ENCODE results near the gene HOTAIR.

The HOTAIR gene

DNA sequence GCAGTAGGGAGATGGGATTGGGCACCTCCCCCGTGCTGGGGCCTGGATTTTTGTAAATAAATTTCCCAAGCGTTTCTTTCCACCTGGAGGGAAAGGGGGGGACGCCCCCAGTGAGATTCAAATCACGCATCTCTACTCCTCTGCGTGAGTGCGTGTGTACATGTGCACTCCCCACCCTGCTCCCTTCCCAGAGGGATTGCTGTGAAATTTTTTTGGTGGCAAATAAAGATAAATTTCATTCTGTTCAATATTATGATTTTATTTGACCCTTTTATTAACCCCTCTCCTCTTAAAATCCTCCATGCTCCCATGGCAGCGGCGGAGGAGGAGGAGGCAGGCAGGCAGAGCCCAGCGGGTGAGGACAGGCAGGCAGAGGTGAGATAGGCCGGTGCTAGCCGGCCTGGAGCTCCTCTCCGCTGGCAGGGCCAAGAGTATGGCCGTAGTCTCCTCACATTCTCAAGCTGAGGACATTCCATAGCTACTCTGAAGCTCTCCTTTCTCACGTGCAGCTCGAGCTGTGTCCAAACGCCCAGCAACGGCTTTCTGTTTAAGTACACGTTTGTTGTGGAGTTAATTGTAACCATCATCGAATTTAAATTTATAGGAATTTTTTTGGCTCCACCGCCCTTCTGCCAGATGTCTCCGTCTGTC, 1.5 kb upstream of the HOTAIR start:
- H3K27ac Mint-ChIP-seq: peak overlapping the region in 2 of 3 experiments; percentile 67 to 100
- peak overlapping the region; percentile 39 to 86 (median 55) for H3K4me3 Mint-ChIP-seq
- TF ChIP-seq, protein P1, sequence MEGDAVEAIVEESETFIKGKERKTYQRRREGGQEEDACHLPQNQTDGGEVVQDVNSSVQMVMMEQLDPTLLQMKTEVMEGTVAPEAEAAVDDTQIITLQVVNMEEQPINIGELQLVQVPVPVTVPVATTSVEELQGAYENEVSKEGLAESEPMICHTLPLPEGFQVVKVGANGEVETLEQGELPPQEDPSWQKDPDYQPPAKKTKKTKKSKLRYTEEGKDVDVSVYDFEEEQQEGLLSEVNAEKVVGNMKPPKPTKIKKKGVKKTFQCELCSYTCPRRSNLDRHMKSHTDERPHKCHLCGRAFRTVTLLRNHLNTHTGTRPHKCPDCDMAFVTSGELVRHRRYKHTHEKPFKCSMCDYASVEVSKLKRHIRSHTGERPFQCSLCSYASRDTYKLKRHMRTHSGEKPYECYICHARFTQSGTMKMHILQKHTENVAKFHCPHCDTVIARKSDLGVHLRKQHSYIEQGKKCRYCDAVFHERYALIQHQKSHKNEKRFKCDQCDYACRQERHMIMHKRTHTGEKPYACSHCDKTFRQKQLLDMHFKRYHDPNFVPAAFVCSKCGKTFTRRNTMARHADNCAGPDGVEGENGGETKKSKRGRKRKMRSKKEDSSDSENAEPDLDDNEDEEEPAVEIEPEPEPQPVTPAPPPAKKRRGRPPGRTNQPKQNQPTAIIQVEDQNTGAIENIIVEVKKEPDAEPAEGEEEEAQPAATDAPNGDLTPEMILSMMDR (IDR thresholded peaks at IDR 0.05; ENCODE audit: unreplicated experiment in 3 of 3): no peak

DNA sequence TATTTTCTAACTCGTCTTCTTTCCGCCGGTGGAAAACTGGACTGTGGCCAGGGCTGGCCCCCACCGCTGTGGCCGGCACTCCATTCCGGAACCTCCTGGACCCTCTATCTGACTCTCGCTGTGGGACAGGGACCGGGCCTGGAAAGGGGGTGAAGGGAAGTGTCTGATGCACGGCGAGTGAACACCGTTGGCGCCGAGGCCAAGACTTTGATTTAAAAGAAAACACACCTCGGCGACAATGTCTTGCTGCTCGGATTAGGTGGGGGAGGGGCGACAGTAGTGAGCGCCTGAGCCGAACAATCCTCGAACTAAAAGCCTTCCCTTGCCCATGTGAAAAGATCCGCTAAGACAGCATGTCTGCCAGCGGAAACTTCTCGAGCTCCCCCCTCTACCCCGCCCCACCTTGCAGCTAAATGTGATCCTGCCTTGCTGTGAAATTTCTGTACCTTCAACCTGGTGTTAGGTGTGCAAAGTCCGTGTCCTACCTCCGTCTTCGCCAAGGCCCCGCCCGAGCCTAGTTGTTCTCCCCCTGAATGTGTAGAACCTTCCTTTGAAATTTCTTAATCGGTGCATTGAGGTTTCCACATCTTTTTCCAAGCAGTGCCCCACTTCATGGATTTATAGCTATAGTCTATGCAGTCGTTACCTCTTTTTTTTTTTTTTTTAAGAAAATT, 862 bp upstream of the HOTAIR start:
- Mint-ChIP-seq H3K4me1 (peaks cover 35% of the 10 kb centered on the region), H3K9me3 (no peaks in the 10 kb centered on the region), H3K27ac (peak overlapping the region in 2 of 3 experiments; percentile 88 to 100), H3K36me3 (ENCODE audit: low read depth) (no peaks in the 10 kb centered on the region), H3K27me3 (ENCODE audit: low read depth) (peaks cover 100% of the 10 kb centered on the region), H3K4me3 (peak overlapping the region; percentile 80 to 87 (median 86))
- TF ChIP-seq, protein P1 (IDR thresholded peaks at IDR 0.05; ENCODE audit: unreplicated experiment in 3 of 3): no peak

More for the DNA sequence above, 1.5 kb upstream of the HOTAIR start:
- Mint-ChIP-seq H3K36me3 (ENCODE audit: low read depth) (no peaks in the 10 kb centered on the region), H3K9me3 (no peaks in the 10 kb centered on the region), H3K27me3 (ENCODE audit: low read depth) (peaks cover 100% of the 10 kb centered on the region), H3K4me1 (peaks cover 35% of the 10 kb centered on the region)

DNA sequence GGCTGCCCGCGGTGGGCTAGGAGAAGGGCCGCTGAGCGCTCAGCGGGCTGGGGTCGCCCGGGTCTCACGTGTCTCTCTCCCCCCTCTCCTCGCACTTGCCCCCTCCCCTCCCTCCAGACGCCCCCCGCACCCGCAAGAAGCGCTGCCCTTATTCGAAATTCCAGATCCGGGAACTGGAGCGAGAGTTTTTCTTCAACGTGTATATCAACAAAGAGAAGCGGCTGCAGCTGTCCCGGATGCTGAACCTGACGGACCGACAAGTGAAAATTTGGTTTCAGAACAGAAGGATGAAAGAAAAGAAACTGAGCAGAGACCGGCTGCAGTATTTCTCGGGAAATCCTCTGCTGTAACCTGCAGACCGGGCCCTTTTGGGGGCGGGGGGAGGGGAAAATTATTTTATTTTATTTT, 314 bp upstream of the HOTAIR start:
- H3K36me3 Mint-ChIP-seq (ENCODE audit: low read depth): no peaks in the 10 kb centered on the region
- H3K4me3 Mint-ChIP-seq: peak overlapping the region; percentile 80 to 87 (median 86)
- H3K9me3 Mint-ChIP-seq: no peaks in the 10 kb centered on the region
- peaks cover 35% of the 10 kb centered on the region for H3K4me1 Mint-ChIP-seq
- TF ChIP-seq, protein P1 (IDR thresholded peaks at IDR 0.05; ENCODE audit: unreplicated experiment in 3 of 3): no peak
- H3K27ac Mint-ChIP-seq: peak overlapping the region in 2 of 3 experiments; percentile 88 to 100
- H3K27me3 Mint-ChIP-seq (ENCODE audit: low read depth): peaks cover 100% of the 10 kb centered on the region

DNA sequence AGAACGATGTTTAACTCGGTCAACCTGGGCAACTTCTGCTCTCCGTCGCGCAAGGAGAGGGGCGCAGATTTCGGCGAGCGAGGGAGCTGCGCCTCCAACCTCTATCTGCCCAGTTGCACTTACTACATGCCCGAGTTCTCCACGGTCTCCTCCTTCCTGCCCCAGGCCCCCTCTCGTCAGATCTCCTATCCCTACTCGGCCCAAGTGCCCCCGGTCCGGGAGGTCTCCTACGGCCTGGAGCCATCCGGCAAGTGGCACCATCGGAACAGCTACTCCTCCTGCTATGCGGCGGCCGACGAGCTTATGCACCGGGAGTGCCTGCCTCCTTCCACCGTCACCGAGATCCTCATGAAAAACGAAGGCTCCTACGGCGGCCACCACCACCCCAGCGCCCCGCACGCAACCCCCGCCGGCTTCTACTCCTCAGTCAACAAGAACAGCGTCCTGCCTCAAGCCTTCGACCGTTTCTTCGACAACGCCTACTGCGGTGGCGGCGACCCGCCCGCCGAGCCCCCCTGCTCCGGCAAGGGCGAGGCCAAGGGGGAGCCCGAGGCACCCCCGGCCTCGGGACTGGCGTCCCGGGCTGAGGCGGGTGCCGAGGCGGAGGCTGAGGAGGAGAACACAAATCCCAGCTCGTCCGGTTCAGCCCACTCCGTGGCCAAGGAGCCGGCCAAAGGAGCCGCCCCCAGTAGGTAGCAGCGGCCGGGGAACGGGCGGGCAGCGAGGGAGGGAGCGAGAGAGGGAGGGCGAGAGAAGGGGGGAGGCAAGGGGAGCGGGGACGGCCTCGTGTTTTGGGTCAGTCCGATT, 1.3 kb downstream of the HOTAIR start:
- TF ChIP-seq, protein P1 (IDR thresholded peaks at IDR 0.05; ENCODE audit: unreplicated experiment in 3 of 3): no peak
- H3K4me1 Mint-ChIP-seq: peaks cover 33% of the 10 kb centered on the region
- H3K9me3 Mint-ChIP-seq: no peaks in the 10 kb centered on the region
- H3K27ac Mint-ChIP-seq: peak overlapping the region in 2 of 3 experiments; percentile 65 to 93
- peaks cover 100% of the 10 kb centered on the region for H3K27me3 Mint-ChIP-seq (ENCODE audit: low read depth)
- no peaks in the 10 kb centered on the region for H3K36me3 Mint-ChIP-seq (ENCODE audit: low read depth)
- peak overlapping the region; percentile 69 to 86 (median 86) for H3K4me3 Mint-ChIP-seq

DNA sequence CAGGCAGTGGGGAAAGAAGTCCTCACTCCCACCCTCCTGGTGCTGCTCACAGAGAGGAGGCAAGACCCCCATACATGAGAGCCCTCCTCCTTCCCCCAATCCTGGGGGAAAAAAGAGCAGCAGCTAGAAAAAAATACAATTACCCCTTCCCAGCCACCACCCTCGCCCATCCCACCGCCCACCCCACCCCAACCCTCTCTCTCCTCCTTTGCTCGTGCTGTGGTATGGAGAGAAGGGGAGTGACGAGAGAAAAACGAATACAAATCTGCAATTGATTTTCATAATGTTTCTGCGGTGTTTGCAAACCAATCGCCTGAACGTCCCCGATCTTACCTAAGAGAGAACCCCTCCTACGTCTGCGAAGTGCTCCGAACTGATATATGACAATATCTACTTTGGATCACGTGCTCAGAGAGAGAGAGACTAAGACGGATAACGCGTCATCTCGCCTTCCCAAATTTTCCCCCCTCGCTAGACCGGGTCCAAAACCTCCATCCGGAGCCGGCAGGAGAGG, 2.0 kb downstream of the HOTAIR start, which contains the start of gene HOXC11:
Gene HOXC11 (plus strand): TSS at position 405 of the 514 bp plus-strand sequence. CDS start 116 bp downstream, outside the sequence.
- Mint-ChIP-seq H3K4me3 (peak within 1 kb of the TSS; percentile 69 to 86 (median 86)), H3K9me3 (no peaks in the 10 kb centered on the region), H3K27ac (peak within 1 kb of the TSS in 2 of 3 experiments; percentile 65 to 93)

More for the DNA sequence above, 2.0 kb downstream of the HOTAIR start, which contains the start of gene HOXC11:
- Mint-ChIP-seq H3K36me3 (ENCODE audit: low read depth) (no peaks in the 10 kb centered on the region), H3K27me3 (ENCODE audit: low read depth) (peaks cover 100% of the 10 kb centered on the region), H3K4me1 (peaks cover 39% of the 10 kb centered on the region)
- TF ChIP-seq, protein P1 (IDR thresholded peaks at IDR 0.05; ENCODE audit: unreplicated experiment in 3 of 3): no peak
